GM19240 (cell line): ENCODE data around the gene CD300LF.

ENCODE experiments used
- DNase-seq: peaks from one replicate; pipeline ENCODE4 v3.0.0; 2011; ENCODE audit warnings: low spot score; ENCODE audit not compliant: insufficient read length

CD300LF gene

GRCh38 chr17:74730491-74731346, 18.0 kb upstream of the CD300LF start:
- DNase-seq = no peak

GRCh38 chr17:74729866-74730265, 17.1 kb upstream of the CD300LF start:
- no peak for DNase-seq

DNA sequence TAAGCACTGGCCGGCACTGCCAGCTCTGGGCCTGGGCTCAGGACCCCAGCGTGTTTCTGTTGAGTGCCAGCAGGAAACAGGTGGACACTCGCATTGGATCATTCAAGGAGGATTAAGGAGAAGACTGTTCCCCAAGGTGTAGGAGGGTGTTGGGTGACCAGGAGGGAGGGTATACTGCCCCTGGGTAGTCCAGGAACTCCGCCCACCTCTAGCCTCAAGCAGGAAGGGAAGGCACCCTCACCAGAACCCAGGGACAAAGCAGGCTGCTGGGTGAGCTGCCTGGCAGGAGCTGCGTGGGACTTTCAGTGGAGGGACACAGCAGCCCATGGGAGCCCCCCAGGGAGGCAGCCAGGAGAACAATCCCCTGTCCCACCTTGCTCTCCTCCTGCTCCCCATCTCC, 16.6 kb upstream of the CD300LF start:
- DNase-seq = no peak

DNA sequence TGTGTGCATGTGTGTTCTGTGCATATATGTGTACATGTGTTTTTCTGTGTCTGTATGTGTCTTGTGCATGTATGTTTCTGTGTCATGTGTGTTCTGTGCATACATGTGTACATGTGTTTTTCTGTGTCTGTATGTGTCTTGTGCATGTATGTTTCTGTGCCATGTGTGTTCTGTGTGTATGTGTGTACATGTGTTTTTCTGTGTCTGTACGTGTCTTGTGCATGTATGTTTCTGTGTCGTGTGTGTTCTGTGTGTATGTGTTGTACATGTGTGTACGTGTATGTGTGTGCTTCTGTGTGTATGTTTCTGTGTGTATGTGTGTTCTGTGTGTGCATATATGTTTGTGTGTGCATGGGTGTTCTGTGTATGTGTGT, 16.0 kb upstream of the CD300LF start:
- DNase-seq = no peak

GRCh38 chr17:74728033-74728701, 15.4 kb upstream of the CD300LF start:
- DNase-seq = no peak

DNA sequence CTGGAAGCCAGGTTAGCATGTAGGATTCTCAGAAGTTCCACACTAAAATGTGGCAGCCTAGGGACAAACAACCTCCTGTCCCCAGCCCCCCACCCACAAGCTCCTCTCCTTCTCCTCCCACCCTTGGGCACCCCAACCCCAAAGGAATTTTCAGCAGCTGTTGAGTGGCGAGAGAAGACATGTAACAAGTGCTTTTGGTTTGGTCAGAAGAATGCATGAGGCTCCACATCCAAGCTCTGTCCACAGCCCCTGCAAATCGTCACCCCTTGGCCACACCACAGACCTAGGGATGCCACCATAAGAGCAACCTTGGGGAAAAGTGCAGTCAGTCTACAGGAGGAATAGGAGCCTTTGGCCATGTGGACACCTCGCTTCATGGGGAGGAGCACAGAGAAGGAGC, 12.4 kb upstream of the CD300LF start:
- no peak for DNase-seq

DNA sequence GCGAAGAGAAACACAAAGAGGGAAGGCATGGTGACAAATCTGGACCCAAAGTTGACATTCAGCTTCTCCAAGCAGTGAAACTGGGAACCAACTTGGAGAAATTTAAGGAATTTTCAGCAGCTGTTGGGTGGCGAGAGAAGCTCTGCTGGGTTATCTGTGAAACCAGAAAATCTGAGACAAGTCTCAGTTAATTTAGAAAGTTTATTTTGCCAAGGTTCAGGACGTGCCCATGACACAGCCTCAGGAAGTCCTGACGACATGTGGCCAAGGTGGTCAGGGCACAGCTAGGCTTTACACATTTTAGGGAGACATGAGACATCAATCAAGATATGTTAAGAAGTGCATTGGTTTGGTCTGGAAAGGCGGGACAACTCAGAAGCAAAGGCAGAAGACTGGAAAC, 11.2 kb upstream of the CD300LF start:
- no peak for DNase-seq

GRCh38 chr17:74722782-74723181, 10.1 kb upstream of the CD300LF start:
- DNase-seq = no peak

- no peak for DNase-seq
These were observed 7.8 kb upstream of the CD300LF start for GRCh38 chr17:74720506-74720905.

- no peak for DNase-seq
These were observed 2.4 kb upstream of the CD300LF start for GRCh38 chr17:74715144-74715543.

DNA sequence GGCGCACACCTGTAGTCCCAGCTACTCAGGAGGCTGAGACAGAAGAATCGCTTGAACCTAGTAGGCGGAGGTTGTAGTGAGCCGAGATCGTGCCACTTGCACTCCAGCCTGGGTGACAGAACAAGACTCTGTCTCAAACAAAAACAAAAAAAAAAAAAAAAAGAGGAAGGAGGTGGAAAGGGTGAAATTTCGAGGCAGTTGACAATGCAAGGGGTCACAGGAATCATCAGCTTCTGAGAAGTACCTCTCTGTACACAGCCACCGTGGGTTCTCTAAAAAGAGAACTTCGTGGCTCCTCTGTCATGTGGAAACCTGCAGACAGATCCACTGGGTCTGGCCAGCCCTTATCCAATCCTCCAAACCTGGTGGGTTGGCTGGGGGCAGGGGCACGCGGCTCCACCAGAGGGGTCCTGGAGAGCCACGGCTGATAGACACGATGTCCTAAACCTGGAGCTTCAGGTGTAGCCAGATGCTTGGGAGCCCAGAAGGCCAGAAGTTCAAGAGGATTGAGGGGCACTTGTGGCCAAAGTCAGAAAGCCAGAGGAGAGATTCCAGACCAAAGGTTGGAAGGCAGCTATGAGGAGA, 540 bp upstream of the CD300LF start:
- no peak for DNase-seq

GRCh38 chr17:74712301-74712700, 422 bp downstream of the CD300LF start:
- no peak for DNase-seq

DNA sequence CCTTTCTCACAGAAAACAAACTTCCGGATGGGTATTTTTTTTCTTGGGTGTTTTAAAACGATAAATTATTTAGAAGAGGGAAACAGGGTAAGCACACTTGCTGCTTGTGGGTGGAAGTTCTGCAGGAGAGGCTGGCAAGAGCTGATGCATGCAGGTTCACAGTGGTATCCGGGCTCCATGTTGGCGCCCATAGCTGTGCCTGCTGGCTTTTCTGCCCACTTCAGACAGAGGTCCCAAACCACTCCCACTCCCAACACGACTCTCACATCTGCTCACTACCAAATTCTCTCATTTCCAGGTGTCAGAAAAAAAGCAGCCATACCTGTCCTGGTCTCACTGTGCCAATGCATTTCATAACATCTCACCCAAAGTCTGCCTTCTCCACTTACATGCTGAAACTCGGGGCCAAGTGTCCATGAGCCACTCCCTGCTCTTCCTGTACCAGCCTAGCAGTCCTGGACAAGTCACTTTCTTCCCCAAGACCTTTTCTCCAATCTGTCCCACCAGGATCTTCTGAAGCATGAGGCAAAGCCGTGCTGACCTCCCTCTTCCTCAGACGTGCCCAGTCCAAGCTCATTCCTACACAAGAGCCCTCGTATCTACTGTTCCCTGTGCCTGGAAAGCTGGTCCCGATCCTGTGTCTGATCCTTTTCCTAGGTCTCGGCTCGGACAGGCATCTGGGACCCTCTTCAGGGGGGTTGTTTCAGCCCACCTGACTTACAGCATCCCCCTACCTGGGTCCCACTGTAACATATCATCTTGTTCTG, 1.5 kb downstream of the CD300LF start:
- DNase-seq = no peak

DNA sequence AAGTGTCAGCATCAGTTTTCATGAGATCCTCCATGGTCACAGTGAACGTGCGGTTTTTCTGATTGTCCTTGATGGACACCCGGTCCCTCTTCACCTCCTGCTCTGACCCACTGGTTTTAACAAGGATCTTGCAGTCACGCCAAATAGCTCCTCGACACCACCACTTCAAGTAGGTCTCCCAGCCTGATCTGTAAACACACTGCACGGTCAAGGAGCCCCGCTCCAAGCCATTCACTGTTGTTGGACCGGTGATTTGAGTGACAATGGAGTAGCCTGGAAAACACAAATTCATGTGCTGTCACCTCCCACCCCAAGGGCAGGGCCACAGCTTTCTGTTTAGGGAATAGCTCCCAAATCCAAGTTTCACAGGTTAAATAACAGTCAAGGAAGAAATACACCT, 8.2 kb downstream of the CD300LF start:
- DNase-seq = no peak

- DNase-seq = no peak
These were observed 9.4 kb downstream of the CD300LF start for GRCh38 chr17:74703311-74703710.

- no peak for DNase-seq
These were observed 10.4 kb downstream of the CD300LF start for GRCh38 chr17:74702116-74702871.

GRCh38 chr17:74699236-74699635, 13.5 kb downstream of the CD300LF start:
- no peak for DNase-seq

DNA sequence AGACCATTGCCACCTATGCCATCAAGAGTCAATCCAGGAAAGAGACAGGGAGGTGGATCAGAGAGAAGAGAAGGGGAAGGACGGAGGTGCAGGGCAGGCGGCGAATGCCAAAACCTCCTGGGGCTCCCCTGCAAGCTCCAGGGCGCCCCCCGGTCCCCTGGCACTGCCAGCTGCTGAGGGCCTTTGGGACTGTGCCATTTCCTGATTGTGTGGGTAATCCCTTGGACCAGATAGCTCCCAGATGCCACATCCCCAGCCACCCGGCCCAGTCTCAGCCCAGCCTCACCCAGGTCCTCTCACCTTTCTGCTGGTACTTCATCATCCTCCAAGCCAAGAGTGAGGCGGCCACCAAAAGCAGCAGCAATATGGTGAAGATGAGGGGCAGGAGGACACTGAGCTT, 14.7 kb downstream of the CD300LF start:
- DNase-seq = no peak

DNA sequence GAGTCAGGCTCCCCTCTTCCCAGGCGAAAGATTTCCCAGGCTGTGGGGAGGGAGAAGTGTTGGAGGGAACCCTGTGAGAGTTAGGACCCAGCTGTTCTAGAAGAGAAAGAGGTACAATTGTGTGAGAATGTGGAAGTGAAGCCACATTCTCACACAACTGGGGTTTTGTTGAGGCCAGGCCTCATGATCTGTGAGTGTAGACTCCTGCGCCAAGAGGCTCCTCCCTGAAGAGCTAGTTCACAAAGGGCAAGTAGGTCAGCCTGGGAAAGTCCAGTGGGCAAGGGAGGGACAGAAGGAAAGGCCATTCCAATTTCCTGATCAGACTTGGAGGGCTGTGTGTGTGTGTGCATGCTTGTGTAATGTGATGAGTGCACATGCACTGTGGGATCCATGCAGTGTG, 15.2 kb downstream of the CD300LF start:
- no peak for DNase-seq

DNA sequence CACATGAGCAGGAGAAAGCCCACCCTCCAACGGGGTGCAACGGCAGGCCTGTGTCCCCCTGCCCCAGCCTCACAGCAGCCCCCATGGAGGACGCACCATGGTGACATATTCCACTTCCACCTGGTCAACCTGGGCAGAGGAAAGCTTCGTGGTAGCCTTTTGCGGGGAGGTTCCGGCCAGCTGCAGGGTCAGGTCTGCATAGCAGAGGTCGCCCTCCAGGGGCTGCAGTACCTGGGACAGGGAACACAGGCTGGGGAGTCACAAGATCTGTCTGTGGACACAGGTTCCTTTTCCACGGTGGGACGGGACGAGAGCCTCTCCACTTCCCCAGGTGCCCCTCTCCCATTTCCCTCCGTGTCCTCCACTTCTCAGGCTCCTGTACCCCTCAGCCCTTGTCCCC, 17.1 kb downstream of the CD300LF start:
- DNase-seq = no peak

DNA sequence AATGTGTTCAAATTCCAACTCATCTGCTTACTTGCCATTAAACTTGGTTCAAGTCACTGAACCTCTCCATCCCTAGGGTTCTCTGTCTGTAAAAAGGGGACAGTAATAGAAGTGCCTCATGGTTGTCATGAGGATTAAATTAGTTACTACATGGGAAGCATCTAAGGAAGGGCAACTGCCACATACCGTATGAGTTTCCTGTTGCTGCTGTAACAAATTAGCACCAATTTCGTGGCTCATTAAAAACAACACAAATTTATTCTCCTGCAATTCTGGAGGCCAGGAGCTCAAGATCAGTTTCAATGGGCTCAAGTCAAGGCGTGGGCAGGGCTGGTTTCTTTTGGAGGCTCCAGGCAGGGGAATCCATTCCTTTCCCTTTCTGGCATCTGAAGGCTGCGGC, 18.6 kb downstream of the CD300LF start:
- DNase-seq = no peak
